Hepatic stellate cell (primary cell): ENCODE results near the gene ZNF407.

Source experiments
- DNase-seq: peaks from one replicate; pipeline ENCODE4 v3.0.0; 2011; ENCODE audit warnings: low spot score

ZNF407 gene

DNA sequence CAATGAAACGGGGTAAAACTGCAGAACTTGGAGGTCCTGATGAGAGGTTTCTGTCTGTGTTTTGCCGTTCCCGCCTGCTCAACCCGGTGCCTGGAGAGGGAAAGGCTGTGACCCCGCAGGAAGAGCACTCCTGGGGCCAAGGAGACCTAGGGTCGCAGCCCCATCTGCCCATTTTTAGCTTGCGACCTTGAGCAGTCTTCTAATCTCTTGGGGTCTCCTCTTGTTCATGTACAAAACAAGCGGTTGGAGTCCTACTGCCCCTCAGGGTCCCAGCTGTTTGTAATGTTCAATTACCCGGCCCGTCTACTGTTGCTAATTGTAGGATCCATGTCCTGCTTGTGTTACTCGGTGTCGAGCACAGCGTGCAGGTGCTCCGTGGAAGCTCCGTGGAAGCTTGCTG, 506.8 kb downstream of the ZNF407 start:
- DNase-seq: no peak

DNA sequence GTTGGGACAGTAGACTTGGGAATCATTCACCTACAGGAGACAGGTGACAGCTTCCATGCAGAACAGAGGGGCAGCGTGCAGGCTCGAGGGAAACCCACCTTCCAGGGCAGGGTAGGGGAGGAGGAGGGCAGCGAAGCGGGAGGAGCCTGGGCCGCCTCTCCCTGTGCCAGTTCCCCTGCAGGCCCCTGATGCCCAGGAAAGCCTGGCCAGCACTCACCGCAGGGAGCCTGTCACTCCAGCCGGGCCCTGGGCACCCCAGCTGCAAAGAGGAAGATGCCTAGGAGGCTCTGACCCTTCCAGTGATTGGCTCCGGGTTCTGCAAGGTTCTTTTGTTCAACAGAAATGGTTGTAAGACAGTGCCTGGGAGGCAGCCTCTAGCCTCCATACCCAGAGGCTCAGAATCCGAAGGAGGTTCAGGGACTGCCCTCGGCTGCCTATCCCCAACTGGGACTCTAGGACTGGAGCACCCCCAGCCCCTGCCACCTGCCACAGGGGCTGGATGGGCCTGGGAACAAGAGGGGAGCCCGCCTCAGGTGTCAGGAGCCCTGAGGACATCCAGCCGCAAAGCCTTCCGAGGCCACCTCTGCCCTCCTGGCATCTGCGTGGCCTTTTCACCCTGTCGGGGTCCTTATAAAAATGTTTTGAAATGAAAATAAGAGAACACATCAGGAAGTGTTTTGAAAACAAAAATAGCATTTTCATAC, 508.0 kb downstream of the ZNF407 start:
- DNase-seq: no peak

DNA sequence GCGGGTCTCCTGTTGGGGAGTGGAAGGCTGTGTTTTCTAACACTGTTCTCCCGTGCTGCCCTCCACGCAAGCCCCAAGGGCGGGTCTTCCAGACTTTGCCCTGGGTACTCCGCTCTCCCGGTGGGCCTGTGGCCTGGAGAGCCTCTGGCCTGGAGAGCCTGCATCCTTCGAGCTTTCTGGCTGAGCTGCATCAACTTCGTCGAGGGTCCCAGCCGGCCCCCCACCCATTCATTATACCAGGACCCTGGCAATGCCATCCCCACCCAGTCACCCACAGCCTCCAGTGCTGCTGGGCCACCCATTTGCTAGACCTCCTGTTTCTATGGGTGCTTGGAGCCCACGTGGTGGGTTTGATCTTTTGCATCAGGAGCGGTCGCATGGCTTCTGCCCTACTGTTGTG, 509.1 kb downstream of the ZNF407 start:
- no peak for DNase-seq

DNA sequence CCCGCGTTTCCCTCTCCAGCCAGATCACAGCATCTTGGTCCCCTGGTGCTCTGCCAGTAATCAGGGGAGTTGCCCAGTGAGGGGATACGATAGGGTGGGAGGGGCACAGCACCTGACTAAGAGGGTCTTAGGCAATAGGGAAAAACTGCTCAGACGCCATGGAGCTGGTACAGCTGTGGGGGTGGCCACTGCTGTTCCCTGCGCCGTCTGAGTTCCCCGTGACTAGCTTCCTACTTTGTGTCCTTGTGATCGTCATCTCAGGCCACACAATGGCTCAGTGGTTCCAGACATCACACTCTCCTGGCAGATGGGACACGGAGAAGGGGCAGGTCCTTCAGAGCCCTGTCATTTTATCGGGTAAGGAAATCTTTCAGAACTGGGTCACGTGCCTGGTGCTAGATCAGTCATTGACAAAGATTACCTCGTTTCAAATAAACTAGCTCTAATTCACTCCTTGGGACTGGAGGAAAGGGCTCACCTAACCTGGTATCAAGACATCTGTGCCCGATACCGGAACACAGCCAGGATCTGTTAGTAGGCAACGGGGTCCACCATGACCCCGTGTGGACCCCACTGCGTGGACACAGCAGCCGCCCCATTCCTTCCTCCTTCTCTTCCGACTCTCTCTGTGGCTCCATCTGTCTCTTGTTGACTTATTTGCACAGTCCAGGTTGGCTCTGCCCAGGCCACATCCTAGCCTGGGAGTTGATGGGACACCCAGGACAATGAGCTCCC, 509.7 kb downstream of the ZNF407 start:
- no peak for DNase-seq

DNA sequence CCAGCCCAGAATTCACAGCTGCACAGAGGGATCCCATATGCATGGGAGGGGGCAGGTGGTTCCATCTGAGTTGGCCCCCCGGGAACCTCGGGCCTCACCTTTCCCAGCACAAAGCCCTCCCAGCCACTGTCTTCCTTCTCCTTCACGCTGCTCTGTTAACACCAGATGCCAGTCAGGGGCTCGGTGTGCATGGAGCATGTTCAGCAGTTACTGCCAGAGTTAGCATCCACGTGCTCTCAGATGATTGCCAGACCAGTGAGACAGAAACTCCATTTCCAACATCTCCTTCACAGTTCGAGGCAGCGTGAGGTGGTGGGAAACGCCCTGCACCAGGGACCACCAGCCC, 510.2 kb downstream of the ZNF407 start:
- DNase-seq: no peak

DNA sequence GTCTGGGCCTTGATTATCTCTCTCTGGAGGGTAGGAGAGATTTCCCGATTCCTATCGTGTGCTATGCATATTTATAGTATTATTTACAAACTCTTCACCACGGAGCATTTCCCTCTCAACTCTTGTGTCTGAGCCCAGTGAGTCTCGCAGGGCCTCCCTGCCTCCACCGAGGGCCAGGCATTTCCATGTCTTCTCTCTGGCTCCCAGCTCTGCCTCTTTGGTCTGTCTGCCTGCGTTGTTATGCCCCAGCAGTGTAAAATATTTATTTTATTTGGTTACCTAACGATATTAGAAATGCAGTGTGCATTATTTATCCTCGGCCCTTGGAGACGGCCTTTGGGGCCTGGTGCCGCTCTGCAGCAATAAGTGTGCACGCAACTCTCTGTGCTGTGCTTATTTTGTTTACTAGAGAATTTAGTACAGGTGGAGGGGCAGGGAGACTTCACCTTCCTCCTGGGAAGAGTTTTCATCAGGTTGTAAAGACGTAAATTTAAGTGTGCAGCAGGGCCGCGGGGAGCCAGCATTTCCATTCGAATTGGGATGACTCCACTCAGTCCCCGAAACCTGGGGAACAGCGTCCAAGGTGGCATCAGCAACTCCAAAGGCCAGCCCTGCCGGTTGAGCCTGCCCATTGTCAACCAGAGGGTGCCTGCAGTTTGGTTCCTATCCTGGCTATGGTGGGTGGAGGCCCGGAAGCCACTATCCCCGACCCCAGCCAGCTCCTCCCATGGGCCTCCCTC, 511.1 kb downstream of the ZNF407 start:
- no peak for DNase-seq

DNA sequence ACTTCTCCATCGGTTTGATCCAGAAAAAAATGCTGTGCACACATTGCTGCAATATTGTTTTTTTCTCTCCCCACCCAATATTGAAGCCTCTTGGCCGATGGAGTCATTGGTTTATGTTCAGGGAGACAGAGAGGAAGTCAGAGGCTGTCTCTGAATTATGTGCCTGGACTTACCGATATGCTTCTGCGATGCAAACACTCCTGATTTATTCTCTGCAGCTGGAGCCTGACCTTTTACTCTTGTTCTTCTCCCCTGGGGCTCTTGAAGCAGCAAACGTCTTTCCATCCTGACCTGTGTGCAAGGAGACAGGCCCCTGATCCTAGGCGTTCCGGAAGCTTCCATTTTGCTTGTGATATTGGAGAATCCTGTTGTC, 511.6 kb downstream of the ZNF407 start:
- DNase-seq: no peak

DNA sequence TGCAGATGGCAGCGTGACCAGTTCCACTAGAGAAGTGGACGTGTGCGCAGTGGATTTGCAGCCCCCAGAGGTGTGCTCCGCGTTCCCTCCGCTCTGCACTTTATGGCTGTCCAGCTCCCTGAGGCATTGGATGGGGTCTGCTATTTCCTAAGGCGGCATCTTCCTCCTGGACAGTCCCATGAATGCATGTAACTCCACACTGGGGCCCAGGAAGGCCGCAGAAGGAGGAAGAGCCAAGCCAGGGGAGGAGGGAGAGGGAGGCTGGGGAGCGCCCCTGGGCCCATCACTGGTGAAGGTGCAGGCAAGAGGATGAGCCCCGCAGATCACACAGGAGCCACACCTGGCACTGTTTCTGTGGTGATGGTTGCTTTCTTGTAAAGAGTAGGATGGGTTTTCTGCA, 512.1 kb downstream of the ZNF407 start:
- no peak for DNase-seq

DNA sequence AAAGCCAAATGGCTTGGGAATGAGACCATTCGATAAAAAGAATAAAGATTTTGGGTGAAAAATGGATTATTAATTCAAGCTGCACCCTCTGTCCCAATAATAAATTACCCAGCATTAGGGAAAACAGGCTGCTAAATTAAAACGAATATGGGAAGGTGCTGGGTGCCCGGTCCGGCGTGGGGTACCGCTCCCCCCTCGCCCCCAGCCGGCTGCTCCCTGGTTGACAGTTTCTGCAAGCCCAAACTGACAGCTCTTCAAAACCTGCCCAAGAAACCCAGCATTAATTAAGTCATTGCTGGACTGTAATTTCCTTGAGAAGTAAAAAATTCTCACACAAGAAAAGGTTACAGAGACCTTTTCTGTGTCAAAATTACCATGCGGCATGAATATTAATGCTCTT, 512.6 kb downstream of the ZNF407 start:
- no peak for DNase-seq

DNA sequence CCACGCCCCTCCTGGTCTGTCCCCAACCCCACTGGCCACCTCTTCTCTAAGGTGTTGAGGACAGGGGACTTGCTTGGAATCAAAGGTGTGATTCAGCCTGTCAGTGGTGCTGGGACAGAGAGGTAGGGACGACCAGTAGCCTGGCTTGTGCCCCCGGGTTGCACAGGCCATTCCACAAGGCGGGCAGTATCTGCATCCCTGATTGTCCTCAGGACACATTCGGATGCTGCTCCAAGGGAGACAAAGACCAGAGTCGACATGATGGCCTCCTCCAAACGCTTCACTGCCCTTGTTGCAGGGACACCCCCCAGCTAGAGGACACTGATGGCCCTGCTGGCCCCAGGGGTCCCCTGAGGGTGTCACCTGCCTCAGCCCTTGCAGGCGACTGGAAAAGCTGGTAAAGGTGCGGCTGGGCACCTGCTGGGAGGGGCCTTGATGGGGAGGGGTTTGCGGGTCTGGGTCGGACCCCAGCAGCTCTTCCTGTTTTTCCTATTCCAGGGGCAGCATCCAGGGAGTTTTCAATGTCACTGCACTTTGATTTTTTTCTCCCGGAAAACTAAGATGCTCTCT, 513.3 kb downstream of the ZNF407 start:
- no peak for DNase-seq

DNA sequence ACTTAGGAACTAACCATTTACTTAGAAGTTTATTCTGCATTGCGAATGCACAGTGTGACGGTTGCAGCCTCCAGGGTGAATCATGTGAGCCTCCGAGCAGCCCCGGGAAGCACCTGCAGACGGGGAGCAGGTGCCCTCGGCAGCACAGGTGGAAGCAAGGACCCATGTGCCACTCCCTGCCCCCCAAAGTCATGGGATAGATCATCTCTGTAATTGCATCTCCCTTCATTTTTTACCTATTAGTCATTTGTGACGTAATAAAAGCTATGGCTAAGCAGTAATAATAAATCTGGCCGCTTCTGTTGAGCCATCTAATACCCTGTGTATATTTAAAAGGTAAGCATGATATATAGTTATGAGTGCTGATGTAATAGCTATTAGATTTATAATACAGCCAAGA, 514.1 kb downstream of the ZNF407 start:
- no peak for DNase-seq

DNA sequence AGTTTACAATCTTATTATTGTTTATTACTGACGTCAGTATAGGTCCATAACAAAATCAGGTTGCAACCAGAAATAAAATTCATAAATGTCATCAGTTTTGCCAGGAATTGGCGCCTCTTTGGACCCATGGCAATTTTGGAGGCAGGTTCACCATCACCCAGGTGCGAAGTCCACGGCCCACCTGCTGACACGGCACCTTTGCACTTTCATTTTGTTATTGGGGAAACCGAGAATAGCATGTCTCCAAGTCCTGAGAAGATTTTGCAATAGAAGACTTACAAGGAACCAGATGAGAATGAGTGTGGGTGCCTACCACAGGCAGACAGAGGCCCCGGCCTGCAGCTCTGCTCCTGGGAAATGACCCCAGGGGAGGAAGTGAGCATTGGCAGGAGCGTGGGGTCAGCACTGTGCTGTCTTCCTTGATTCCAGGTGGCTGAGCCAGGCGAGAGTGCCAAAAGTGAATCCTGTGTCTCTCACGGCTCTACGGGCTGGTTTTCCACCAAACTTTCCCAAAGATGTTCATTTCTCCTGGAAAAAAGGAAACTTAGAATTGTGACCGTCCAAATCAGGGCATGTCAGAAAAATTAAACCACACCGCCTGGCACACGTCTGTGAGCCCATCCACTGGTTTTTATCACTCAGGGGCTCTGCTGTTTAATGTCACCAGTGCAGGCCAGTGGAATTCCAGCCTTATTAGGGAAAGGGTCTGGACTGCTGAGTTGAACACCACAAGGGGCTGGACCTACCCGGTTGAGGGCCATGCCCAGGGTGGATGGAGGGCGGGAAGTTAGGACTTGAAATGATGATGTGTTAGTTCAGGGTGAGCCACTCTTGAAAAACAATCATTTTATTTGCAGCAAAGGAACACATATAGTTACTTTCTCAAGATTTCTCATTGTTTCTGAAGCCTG, 514.8 kb downstream of the ZNF407 start:
- no peak for DNase-seq

DNA sequence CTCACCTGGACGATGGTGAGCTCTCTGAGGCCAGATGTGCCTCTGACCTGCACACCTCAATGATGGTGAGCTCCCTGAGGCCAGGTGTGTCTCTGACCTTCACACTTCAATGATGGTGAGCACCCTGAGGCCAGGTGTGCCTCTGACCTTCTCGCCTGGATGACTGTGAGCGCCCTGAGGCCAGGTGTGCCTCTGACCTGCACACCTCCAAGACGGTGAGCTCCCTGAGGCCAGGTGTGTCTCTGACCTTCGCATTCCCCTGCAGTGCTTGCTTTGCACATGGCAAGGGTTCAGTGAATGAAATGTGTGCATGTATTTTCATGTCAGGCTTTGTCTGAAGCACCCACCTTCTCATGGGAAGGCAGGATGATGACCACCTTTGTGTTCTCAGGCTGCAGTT, 515.8 kb downstream of the ZNF407 start:
- DNase-seq: no peak

DNA sequence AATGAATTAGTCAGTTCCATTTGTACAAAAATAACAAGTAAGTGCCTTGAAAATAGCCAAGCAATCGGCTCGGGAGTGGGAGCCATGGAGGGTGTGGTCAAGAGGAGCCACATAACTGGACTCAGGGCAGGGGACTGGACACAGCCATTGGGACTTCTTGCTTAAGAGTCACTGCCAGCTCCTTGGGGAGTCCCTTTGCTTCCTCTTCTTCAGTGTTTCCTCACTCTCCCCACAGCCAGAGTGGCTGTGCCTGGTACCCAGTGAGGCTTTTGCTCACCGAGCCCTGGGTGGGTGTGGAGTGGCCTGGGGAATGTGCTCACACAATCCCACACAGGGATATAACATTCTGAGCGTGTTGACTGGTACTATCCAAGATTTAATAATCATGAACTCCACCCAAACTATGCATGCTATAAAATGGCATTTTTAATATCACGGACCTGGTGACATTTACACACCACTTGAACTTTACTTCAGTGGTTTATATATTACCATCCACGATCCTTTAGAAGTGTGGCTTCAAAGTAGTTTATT, 516.6 kb downstream of the ZNF407 start:
- DNase-seq: no peak
